ENCODE measurements around the gene ZRANB1. TPM values are rescaled to one million over a fixed set of nuclear protein-coding genes. Genes with fewer than 3 reads are reported as not detected.

Gene ZRANB1
- total RNA-seq (32.9 and 39.3 TPM in 2 replicates), polyA plus RNA-seq (18.1 and 26.5 TPM in 2 replicates), polyA minus RNA-seq (ENCODE audit: low replicate concordance) (5.1 and 8.7 TPM in 2 replicates)
- 11.2 and 14.7 TPM in 2 replicates for polyA plus RNA-seq (2012)

GRCh38 chr10:124941823-124942222 is at the start of gene ZRANB1:
TSS of gene ZRANB1 (plus strand) at chr10:124942123. CDS start at chr10:124942494, 371 bp downstream.
- Histone ChIP-seq H3K27me3 (ENCODE audit: control insufficient read depth, insufficient read depth, low read length) (no peaks in the 10 kb centered on the region), H3K9ac (ENCODE audit: insufficient read depth, low read length) (no peak within 1 kb of the TSS), H2AFZ (ENCODE audit: low read length) (no peak within 1 kb of the TSS), H4K20me1 (ENCODE audit: control insufficient read depth, extremely low read depth, insufficient read depth, low read length) (peaks cover 2% of the 10 kb centered on the region), H3K4me2 (ENCODE audit: extremely low read depth, insufficient read depth, low read length) (peak within 1 kb of the TSS; percentile 58), H3K9me3 (ENCODE audit: control insufficient read depth, insufficient read depth, low read depth, low read length) (no peaks in the 10 kb centered on the region), H3K4me3 (replicated peaks in 1 of 4; ENCODE audit: control extremely low read depth in 1 of 4, insufficient read depth in 1 of 4, low read depth in 3 of 4, low read length in 4 of 4) (no peak within 1 kb of the TSS), H3K4me1 (ENCODE audit: control insufficient read depth, extremely low read depth, insufficient read depth, low read length) (peaks cover 22% of the 10 kb centered on the region), H3K79me2 (ENCODE audit: control insufficient read depth, insufficient read depth, low read length) (peaks cover 79% of the 10 kb centered on the region), H3K27ac (ENCODE audit: insufficient read depth, low read length) (peak within 1 kb of the TSS; percentile 88), H3K36me3 (ENCODE audit: control insufficient read depth, insufficient read depth, low read length) (peaks cover 2% of the 10 kb centered on the region)
- DNase-seq (ENCODE audit: low read depth in 2 of 2): no peak
- no peak for TF ChIP-seq EZH2 (IDR thresholded peaks at IDR 0.05; ENCODE audit: low read length, missing control alignments)
- no peak for TF ChIP-seq CTCF (conservative IDR thresholded peaks at IDR 0.05 in 1 of 2, IDR thresholded peaks at IDR 0.05 in 1 of 2; ENCODE audit: low read depth in 1 of 2, low read length in 2 of 2)

GRCh38 chr10:124892905-124893304 is 49.0 kb upstream of the ZRANB1 start:
- Histone ChIP-seq H3K4me1 (ENCODE audit: control insufficient read depth, extremely low read depth, insufficient read depth, low read length) (no peaks in the 10 kb centered on the region), H3K36me3 (ENCODE audit: control insufficient read depth, insufficient read depth, low read length) (no peaks in the 10 kb centered on the region), H3K9me3 (ENCODE audit: control insufficient read depth, insufficient read depth, low read depth, low read length) (no peaks in the 10 kb centered on the region), H2AFZ (ENCODE audit: low read length) (no peak overlapping the region), H3K9ac (ENCODE audit: insufficient read depth, low read length) (no peak overlapping the region), H3K27ac (ENCODE audit: insufficient read depth, low read length) (no peak overlapping the region), H3K27me3 (ENCODE audit: control insufficient read depth, insufficient read depth, low read length) (no peaks in the 10 kb centered on the region), H3K4me2 (ENCODE audit: extremely low read depth, insufficient read depth, low read length) (no peak overlapping the region), H3K79me2 (ENCODE audit: control insufficient read depth, insufficient read depth, low read length) (no peaks in the 10 kb centered on the region), H3K4me3 (replicated peaks in 1 of 4; ENCODE audit: control extremely low read depth in 1 of 4, insufficient read depth in 1 of 4, low read depth in 3 of 4, low read length in 4 of 4) (no peak overlapping the region), H4K20me1 (ENCODE audit: control insufficient read depth, extremely low read depth, insufficient read depth, low read length) (no peaks in the 10 kb centered on the region)
- TF ChIP-seq EZH2 (IDR thresholded peaks at IDR 0.05; ENCODE audit: low read length, missing control alignments): no peak
- no peak for TF ChIP-seq CTCF (conservative IDR thresholded peaks at IDR 0.05 in 1 of 2, IDR thresholded peaks at IDR 0.05 in 1 of 2; ENCODE audit: low read depth in 1 of 2, low read length in 2 of 2)
- DNase-seq (ENCODE audit: low read depth in 2 of 2): no peak

GRCh38 chr10:124894569-124895215 is 47.2 kb upstream of the ZRANB1 start:
- no peaks in the 10 kb centered on the region for H3K9me3 ChIP-seq (ENCODE audit: control insufficient read depth, insufficient read depth, low read depth, low read length)

More at GRCh38 chr10:124894569-124895215, 47.2 kb upstream of the ZRANB1 start:
- Histone ChIP-seq H2AFZ (ENCODE audit: low read length) (no peak overlapping the region), H3K79me2 (ENCODE audit: control insufficient read depth, insufficient read depth, low read length) (no peaks in the 10 kb centered on the region), H3K4me1 (ENCODE audit: control insufficient read depth, extremely low read depth, insufficient read depth, low read length) (no peaks in the 10 kb centered on the region), H3K4me3 (replicated peaks in 1 of 4; ENCODE audit: control extremely low read depth in 1 of 4, insufficient read depth in 1 of 4, low read depth in 3 of 4, low read length in 4 of 4) (no peak overlapping the region), H3K27me3 (ENCODE audit: control insufficient read depth, insufficient read depth, low read length) (no peaks in the 10 kb centered on the region), H4K20me1 (ENCODE audit: control insufficient read depth, extremely low read depth, insufficient read depth, low read length) (no peaks in the 10 kb centered on the region), H3K27ac (ENCODE audit: insufficient read depth, low read length) (no peak overlapping the region), H3K36me3 (ENCODE audit: control insufficient read depth, insufficient read depth, low read length) (no peaks in the 10 kb centered on the region), H3K4me2 (ENCODE audit: extremely low read depth, insufficient read depth, low read length) (no peak overlapping the region), H3K9ac (ENCODE audit: insufficient read depth, low read length) (no peak overlapping the region)
- DNase-seq (ENCODE audit: low read depth in 2 of 2): peak in 1 of 2 donors; percentile 11
- no peak for TF ChIP-seq CTCF (conservative IDR thresholded peaks at IDR 0.05 in 1 of 2, IDR thresholded peaks at IDR 0.05 in 1 of 2; ENCODE audit: low read depth in 1 of 2, low read length in 2 of 2)
- no peak for TF ChIP-seq EZH2 (IDR thresholded peaks at IDR 0.05; ENCODE audit: low read length, missing control alignments)

Data from fibroblast of lung (primary cell).